ENCODE results near the gene CLCC1.
"Not testable (repeated sequence)": the region's sequence is repeated elsewhere in the genome, so short reads cannot be mapped to it uniquely, and the experiment has no call there.

- TF ChIP-seq, protein P1, sequence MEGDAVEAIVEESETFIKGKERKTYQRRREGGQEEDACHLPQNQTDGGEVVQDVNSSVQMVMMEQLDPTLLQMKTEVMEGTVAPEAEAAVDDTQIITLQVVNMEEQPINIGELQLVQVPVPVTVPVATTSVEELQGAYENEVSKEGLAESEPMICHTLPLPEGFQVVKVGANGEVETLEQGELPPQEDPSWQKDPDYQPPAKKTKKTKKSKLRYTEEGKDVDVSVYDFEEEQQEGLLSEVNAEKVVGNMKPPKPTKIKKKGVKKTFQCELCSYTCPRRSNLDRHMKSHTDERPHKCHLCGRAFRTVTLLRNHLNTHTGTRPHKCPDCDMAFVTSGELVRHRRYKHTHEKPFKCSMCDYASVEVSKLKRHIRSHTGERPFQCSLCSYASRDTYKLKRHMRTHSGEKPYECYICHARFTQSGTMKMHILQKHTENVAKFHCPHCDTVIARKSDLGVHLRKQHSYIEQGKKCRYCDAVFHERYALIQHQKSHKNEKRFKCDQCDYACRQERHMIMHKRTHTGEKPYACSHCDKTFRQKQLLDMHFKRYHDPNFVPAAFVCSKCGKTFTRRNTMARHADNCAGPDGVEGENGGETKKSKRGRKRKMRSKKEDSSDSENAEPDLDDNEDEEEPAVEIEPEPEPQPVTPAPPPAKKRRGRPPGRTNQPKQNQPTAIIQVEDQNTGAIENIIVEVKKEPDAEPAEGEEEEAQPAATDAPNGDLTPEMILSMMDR (IDR thresholded peaks at IDR 0.05): not testable (repeated sequence)
- not testable (repeated sequence) for TF ChIP-seq POLR2AphosphoS5, EP300 (IDR thresholded peaks at IDR 0.05)
Measured at GRCh38 chr1:108996622-108997021, 33.3 kb upstream of the CLCC1 start.

All from upper lobe of left lung (tissue), 4 donors.